Parathyroid adenoma (tissue), 2 donors: ENCODE measurements around the gene SASH1.
A peak's percentile ranks its signal among the peaks of the same experiment; 100 is the strongest.

Source experiments
- H2AFZ ChIP-seq: fragments of 300-600 bp; sonication (generic); one replicate; pipeline ENCODE4 v1.7.0; 2017; ENCODE audit warnings: antibody characterized with exemption, mild to moderate bottlenecking
- H3K27ac ChIP-seq: fragments of 300-600 bp; sonication (generic); one replicate; pipeline ENCODE4 v1.7.0; 2017
- H3K27me3 ChIP-seq: fragments of 300-600 bp; sonication (generic); one replicate; pipeline ENCODE4 v1.7.0; 2017; ENCODE audit warnings: low read length; ENCODE audit not compliant: control insufficient read depth, insufficient read depth
- H3K36me3 ChIP-seq: fragments of 300-600 bp; sonication (generic); one replicate; pipeline ENCODE4 v1.7.0; 2017; ENCODE audit warnings: low read length; ENCODE audit not compliant: control insufficient read depth, insufficient read depth
- H3K4me1 ChIP-seq: fragments of 300-600 bp; sonication (generic); one replicate; pipeline ENCODE4 v1.7.0; 2017; ENCODE audit warnings: control low read depth
- H3K4me2 ChIP-seq: fragments of 300-600 bp; sonication (generic); one replicate; pipeline ENCODE4 v1.7.0; 2017; ENCODE audit warnings: low read length
- H3K4me3 ChIP-seq: fragments of 300-600 bp; sonication (generic); one replicate; pipeline ENCODE4 v1.7.0; 2017; ENCODE audit warnings: low read depth, low read length
- H3K79me2 ChIP-seq: fragments of 300-600 bp; sonication (generic); one replicate; pipeline ENCODE4 v1.7.0; 2017; ENCODE audit warnings: control low read depth
- H3K9ac ChIP-seq: fragments of 300-600 bp; sonication (generic); one replicate; pipeline ENCODE4 v1.7.0; 2017; ENCODE audit warnings: mild to moderate bottlenecking
- H3K9me3 ChIP-seq: fragments of 300-600 bp; sonication (generic); one replicate; pipeline ENCODE4 v1.7.0; 2017; ENCODE audit warnings: low read length; ENCODE audit not compliant: control insufficient read depth
- TF ChIP-seq, protein P1 (sequence below): fragments of 300-600 bp; sonication (generic); IDR thresholded peaks from one replicate; pipeline ENCODE4 v1.7.0; 2017; ENCODE audit warnings: antibody characterized with exemption, mild to moderate bottlenecking
- donor health status: primary hyperparathyroidism.

SASH1 gene

GRCh38 chr6:148342350-148343046 lies at the start of gene SASH1:
Gene SASH1, plus strand, starts transcription at chr6:148342838. Its CDS starts 230 bp downstream, at chr6:148343068.
- peak within 1 kb of the TSS; percentile 72 for H2AFZ ChIP-seq
- peak within 1 kb of the TSS; percentile 50 for H3K27ac ChIP-seq
- H3K9me3 ChIP-seq = no peaks in the 10 kb centered on the region
- H3K9ac ChIP-seq = no peak within 1 kb of the TSS
- H3K27me3 ChIP-seq = no peaks in the 10 kb centered on the region
- TF ChIP-seq, protein P1, sequence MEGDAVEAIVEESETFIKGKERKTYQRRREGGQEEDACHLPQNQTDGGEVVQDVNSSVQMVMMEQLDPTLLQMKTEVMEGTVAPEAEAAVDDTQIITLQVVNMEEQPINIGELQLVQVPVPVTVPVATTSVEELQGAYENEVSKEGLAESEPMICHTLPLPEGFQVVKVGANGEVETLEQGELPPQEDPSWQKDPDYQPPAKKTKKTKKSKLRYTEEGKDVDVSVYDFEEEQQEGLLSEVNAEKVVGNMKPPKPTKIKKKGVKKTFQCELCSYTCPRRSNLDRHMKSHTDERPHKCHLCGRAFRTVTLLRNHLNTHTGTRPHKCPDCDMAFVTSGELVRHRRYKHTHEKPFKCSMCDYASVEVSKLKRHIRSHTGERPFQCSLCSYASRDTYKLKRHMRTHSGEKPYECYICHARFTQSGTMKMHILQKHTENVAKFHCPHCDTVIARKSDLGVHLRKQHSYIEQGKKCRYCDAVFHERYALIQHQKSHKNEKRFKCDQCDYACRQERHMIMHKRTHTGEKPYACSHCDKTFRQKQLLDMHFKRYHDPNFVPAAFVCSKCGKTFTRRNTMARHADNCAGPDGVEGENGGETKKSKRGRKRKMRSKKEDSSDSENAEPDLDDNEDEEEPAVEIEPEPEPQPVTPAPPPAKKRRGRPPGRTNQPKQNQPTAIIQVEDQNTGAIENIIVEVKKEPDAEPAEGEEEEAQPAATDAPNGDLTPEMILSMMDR = no peak
- H3K79me2 ChIP-seq = no peaks in the 10 kb centered on the region
- no peaks in the 10 kb centered on the region for H3K36me3 ChIP-seq
- peak within 1 kb of the TSS; percentile 79 for H3K4me3 ChIP-seq
- H3K4me1 ChIP-seq = no peaks in the 10 kb centered on the region
- peak within 1 kb of the TSS; percentile 93 for H3K4me2 ChIP-seq

- Histone ChIP-seq H3K27ac (no peak overlapping the region), H3K4me1 (no peaks in the 10 kb centered on the region), H3K4me2 (no peak overlapping the region), H3K36me3 (no peaks in the 10 kb centered on the region), H3K9ac (no peak overlapping the region), H3K79me2 (no peaks in the 10 kb centered on the region), H3K4me3 (no peak overlapping the region), H2AFZ (no peak overlapping the region), H3K9me3 (no peaks in the 10 kb centered on the region), H3K27me3 (no peaks in the 10 kb centered on the region)
- TF ChIP-seq, protein P1 = no peak
These were observed 49.2 kb upstream of the SASH1 start for GRCh38 chr6:148293181-148293995.

DNA sequence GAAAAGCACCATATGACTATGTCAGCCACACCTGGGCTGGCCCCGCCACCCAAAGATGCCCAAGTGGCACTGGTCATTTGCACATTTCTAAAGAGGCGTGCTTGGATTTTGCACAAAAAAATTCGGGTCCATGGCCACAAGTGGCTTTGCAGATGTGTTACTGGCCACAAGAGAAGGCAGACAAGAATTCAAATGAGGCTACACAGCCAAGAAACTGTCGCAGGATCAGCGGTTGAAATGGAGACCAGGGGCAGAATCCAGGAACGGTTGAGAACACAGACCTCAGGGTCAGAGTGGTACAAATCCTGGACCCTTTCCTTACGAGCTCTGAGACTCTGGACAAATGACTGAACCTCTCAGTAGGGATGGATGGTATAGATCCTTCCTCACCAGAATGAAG lies 48.6 kb upstream of the SASH1 start:
- H3K36me3 ChIP-seq = no peaks in the 10 kb centered on the region
- H3K9ac ChIP-seq = no peak overlapping the region
- TF ChIP-seq, protein P1 = no peak
- H3K4me1 ChIP-seq = no peaks in the 10 kb centered on the region
- H3K4me2 ChIP-seq = no peak overlapping the region
- H3K4me3 ChIP-seq = no peak overlapping the region
- no peaks in the 10 kb centered on the region for H3K9me3 ChIP-seq
- no peak overlapping the region for H3K27ac ChIP-seq
- H2AFZ ChIP-seq = no peak overlapping the region
- H3K79me2 ChIP-seq = no peaks in the 10 kb centered on the region
- H3K27me3 ChIP-seq = no peaks in the 10 kb centered on the region

DNA sequence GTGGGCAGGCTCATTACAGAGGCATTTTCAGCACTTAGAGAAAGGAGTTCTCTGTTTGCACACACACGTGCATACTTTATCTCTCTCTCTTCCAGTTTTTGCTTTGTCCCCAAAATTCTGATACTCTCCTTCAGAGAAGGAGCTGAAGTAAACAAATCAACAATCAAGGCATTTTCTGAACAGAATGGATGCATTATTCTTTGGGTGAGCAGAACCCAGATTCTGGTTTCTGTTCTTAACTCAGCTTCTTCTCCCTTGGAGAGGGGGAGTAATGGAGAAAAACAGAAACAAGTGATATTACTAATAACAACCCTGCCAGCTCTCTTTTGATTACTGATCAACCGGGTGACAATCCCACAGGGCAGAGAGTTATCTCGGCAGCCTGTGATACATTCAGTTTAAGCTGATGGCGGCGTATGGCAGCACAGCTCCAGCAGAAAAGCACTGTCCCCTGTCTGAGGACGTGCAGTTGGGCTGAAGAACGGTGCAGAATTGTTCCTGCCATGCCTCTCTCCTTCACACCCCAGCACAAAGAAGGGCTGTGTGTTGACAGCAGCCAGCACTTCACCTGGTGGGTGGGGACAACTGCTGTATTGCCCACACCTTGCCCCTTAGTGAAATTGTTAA lies 47.3 kb upstream of the SASH1 start:
- TF ChIP-seq, protein P1 = no peak
- H3K9ac ChIP-seq = no peak overlapping the region
- no peak overlapping the region for H3K4me2 ChIP-seq
- H3K9me3 ChIP-seq = no peaks in the 10 kb centered on the region
- no peaks in the 10 kb centered on the region for H3K27me3 ChIP-seq
- H3K4me1 ChIP-seq = no peaks in the 10 kb centered on the region
- no peak overlapping the region for H2AFZ ChIP-seq
- no peaks in the 10 kb centered on the region for H3K36me3 ChIP-seq
- no peaks in the 10 kb centered on the region for H3K79me2 ChIP-seq
- H3K4me3 ChIP-seq = no peak overlapping the region
- no peak overlapping the region for H3K27ac ChIP-seq
